H9 (cell line): ENCODE measurements around the gene GALNT7. TPM values are rescaled to one million over a fixed set of nuclear protein-coding genes. Genes with fewer than 3 reads are reported as not detected.

Experiments
- DNase-seq: peaks from one replicate; pipeline ENCODE4 v3.0.0-alpha.2; 2017
- H2AFZ ChIP-seq: one replicate; pipeline ENCODE4 v1.6.1; 2013; ENCODE audit warnings: mild to moderate bottlenecking, low read length, control low read depth, moderate library complexity
- H2AK5ac ChIP-seq: 2 replicates; pipeline ENCODE4 v1.6.1; 2013; ENCODE audit warnings: low read length, control low read depth, mixed read lengths; ENCODE audit not compliant: insufficient read length
- H2BK120ac ChIP-seq: one replicate; pipeline ENCODE4 v1.6.1; 2013; ENCODE audit warnings: low read depth, mild to moderate bottlenecking, low read length, control low read depth, inconsistent platforms; ENCODE audit not compliant: poor library complexity, severe bottlenecking
- H2BK12ac ChIP-seq: 2 replicates; pipeline ENCODE4 v1.6.1; 2013; ENCODE audit warnings: low read length, control low read depth, mixed read lengths, low read depth; ENCODE audit not compliant: insufficient read length
- H2BK15ac ChIP-seq: 2 replicates; pipeline ENCODE4 v1.6.1; 2013; ENCODE audit warnings: low read depth, low read length, control low read depth
- H2BK20ac ChIP-seq: one replicate; pipeline ENCODE4 v1.6.1; 2013; ENCODE audit warnings: low read depth, mild to moderate bottlenecking, low read length, control low read depth, inconsistent platforms; ENCODE audit not compliant: poor library complexity, severe bottlenecking
- H2BK5ac ChIP-seq: 2 replicates; pipeline ENCODE4 v1.6.1; 2013; ENCODE audit warnings: low read length, control low read depth, mixed read lengths; ENCODE audit not compliant: insufficient read length
- H3K14ac ChIP-seq: 2 replicates; pipeline ENCODE4 v1.6.1; 2013; ENCODE audit warnings: low read length, control low read depth; ENCODE audit not compliant: insufficient read depth
- H3K18ac ChIP-seq: 2 replicates; pipeline ENCODE4 v1.6.1; 2013; ENCODE audit warnings: low read depth, mild to moderate bottlenecking, mixed read lengths, low read length, control low read depth; ENCODE audit not compliant: insufficient read length
- H3K23ac ChIP-seq: 2 replicates; pipeline ENCODE4 v1.6.1; 2013; ENCODE audit warnings: low read length, control low read depth, mixed read lengths, low read depth; ENCODE audit not compliant: insufficient read length
- H3K23me2 ChIP-seq: 2 replicates; pipeline ENCODE4 v1.6.1; 2013; ENCODE audit warnings: low read depth, mild to moderate bottlenecking, mixed read lengths, low read length, control low read depth; ENCODE audit not compliant: insufficient read length, poor library complexity, severe bottlenecking
- H3K27ac ChIP-seq: 2 replicates; pipeline ENCODE4 v1.5.1; 2013; ENCODE audit warnings: low read length, control low read depth, mixed read lengths, low read depth; ENCODE audit not compliant: insufficient read length
- H3K27me3 ChIP-seq: 2 replicates; pipeline ENCODE4 v1.6.1; 2013; ENCODE audit warnings: low read length, control low read depth, inconsistent platforms; ENCODE audit not compliant: insufficient read depth
- H3K4ac ChIP-seq: 2 replicates; pipeline ENCODE4 v1.6.1; 2013; ENCODE audit warnings: low read depth, mild to moderate bottlenecking, control low read depth, inconsistent platforms, low read length, moderate library complexity
- H3K4me1 ChIP-seq: 2 replicates; pipeline ENCODE4 v1.6.1; 2013; ENCODE audit warnings: low read length, control low read depth, inconsistent platforms; ENCODE audit not compliant: insufficient read depth
- H3K4me2 ChIP-seq: 2 replicates; pipeline ENCODE4 v1.6.1; 2013; ENCODE audit warnings: low read length, control low read depth, mixed read lengths; ENCODE audit not compliant: insufficient read length, insufficient read depth
- H3K56ac ChIP-seq: 2 replicates; pipeline ENCODE4 v1.6.1; 2013; ENCODE audit warnings: low read depth, mild to moderate bottlenecking, mixed read lengths, low read length, control low read depth; ENCODE audit not compliant: insufficient read length
- H3K79me1 ChIP-seq: 2 replicates; pipeline ENCODE4 v1.6.1; 2013; ENCODE audit warnings: low read depth, mild to moderate bottlenecking, moderate library complexity, low read length, control low read depth, inconsistent platforms; ENCODE audit not compliant: insufficient read depth, poor library complexity, severe bottlenecking
- H3K79me2 ChIP-seq: 2 replicates; pipeline ENCODE4 v1.6.1; 2013; ENCODE audit warnings: low read length, control low read depth, inconsistent platforms; ENCODE audit not compliant: insufficient read depth
- H3K9ac ChIP-seq: 2 replicates; pipeline ENCODE4 v1.6.1; 2013; ENCODE audit warnings: low read length, control low read depth, mixed read lengths; ENCODE audit not compliant: insufficient read length; ENCODE audit errors: extremely low read depth
- H3K9me3 ChIP-seq: one replicate; pipeline ENCODE4 v1.6.1; 2013; ENCODE audit warnings: low read depth, low read length, inconsistent platforms; ENCODE audit not compliant: control insufficient read depth
- H3T11ph ChIP-seq: one replicate; pipeline ENCODE4 v1.6.1; 2013; ENCODE audit warnings: mild to moderate bottlenecking, low read length, control low read depth, inconsistent platforms
- H4K20me1 ChIP-seq: one replicate; pipeline ENCODE4 v1.6.1; 2013; ENCODE audit not compliant: control insufficient read depth, insufficient read length, insufficient read depth
- H4K5ac ChIP-seq: 2 replicates; pipeline ENCODE4 v1.6.1; 2013; ENCODE audit warnings: low read depth, mild to moderate bottlenecking, mixed read lengths, low read length, control low read depth; ENCODE audit not compliant: insufficient read length
- H4K8ac ChIP-seq: replicated peaks from 2 replicates; pipeline ENCODE4 v1.6.1; 2013; ENCODE audit warnings: low read length, control low read depth, mixed read lengths, low read depth; ENCODE audit not compliant: insufficient read length
- H4K91ac ChIP-seq: 2 replicates; pipeline ENCODE4 v1.6.1; 2013; ENCODE audit warnings: low read depth, mild to moderate bottlenecking, moderate library complexity, mixed read lengths, low read length, control low read depth; ENCODE audit not compliant: insufficient read length
- H3K27ac Mint-ChIP-seq, 3 experiments: 2 replicates in 2 of 3; 3 replicates in 1 of 3; pipeline ENCODE4 v1.8.0; 2020 to 2021; ENCODE audit warnings: mixed read lengths in 3 of 3, mild to moderate bottlenecking in 1 of 3, moderate library complexity in 1 of 3
- H3K27me3 Mint-ChIP-seq: 2 replicates; pipeline ENCODE4 v1.8.0; 2021; ENCODE audit warnings: low read depth, mild to moderate bottlenecking, moderate library complexity, mixed read lengths
- H3K36me3 Mint-ChIP-seq, 3 experiments: 2 replicates in 2 of 3; 3 replicates in 1 of 3; pipeline ENCODE4 v1.8.0; 2020 to 2021; ENCODE audit warnings: low read depth in 3 of 3, mixed read lengths in 3 of 3; ENCODE audit not compliant: insufficient read depth in 1 of 3
- H3K4me1 Mint-ChIP-seq, 2 experiments: 2 replicates each; pipeline ENCODE4 v1.8.0; 2020; ENCODE audit warnings: mixed read lengths in 2 of 2
- H3K4me3 Mint-ChIP-seq, 2 experiments: 2 replicates in 1 of 2; 3 replicates in 1 of 2; pipeline ENCODE4 v1.8.0; 2020 to 2021; ENCODE audit warnings: mild to moderate bottlenecking in 2 of 2, mixed read lengths in 2 of 2, moderate library complexity in 1 of 2
- H3K9me3 Mint-ChIP-seq, 2 experiments: 2 replicates in 1 of 2; 3 replicates in 1 of 2; pipeline ENCODE4 v1.8.0; 2020; ENCODE audit warnings: mild to moderate bottlenecking in 2 of 2, mixed read lengths in 2 of 2, moderate library complexity in 1 of 2
- WGBS: extraction: QIAGEN DNeasy Blood & Tissue Kit; methylation state at CpG from one replicate; pipeline ENCODE4 v1.1.7; 2013; ENCODE audit warnings: missing lambda C conversion rate, low lambda C conversion rate, mixed read lengths; ENCODE audit not compliant: insufficient read length; ENCODE audit errors: extremely low coverage; 5-methylcytosine and 5-hydroxymethylcytosine counted together
- total RNA-seq: library from RNA; stranded (reverse); gene quantifications from 2 replicates; pipeline ENCODE4 v1.2.1, GENCODE V29; 2021
- TF ChIP-seq, protein P1 (sequence below): fragments of 200-600 bp; sonication (generic); conservative IDR thresholded peaks from 3 replicates; pipeline ENCODE4 v1.8.0; 2021; ENCODE audit warnings: antibody characterized with exemption, mild to moderate bottlenecking

The GALNT7 gene
- total RNA-seq, 1 experiment from 2014 or later, result 57.3 TPM

DNA sequence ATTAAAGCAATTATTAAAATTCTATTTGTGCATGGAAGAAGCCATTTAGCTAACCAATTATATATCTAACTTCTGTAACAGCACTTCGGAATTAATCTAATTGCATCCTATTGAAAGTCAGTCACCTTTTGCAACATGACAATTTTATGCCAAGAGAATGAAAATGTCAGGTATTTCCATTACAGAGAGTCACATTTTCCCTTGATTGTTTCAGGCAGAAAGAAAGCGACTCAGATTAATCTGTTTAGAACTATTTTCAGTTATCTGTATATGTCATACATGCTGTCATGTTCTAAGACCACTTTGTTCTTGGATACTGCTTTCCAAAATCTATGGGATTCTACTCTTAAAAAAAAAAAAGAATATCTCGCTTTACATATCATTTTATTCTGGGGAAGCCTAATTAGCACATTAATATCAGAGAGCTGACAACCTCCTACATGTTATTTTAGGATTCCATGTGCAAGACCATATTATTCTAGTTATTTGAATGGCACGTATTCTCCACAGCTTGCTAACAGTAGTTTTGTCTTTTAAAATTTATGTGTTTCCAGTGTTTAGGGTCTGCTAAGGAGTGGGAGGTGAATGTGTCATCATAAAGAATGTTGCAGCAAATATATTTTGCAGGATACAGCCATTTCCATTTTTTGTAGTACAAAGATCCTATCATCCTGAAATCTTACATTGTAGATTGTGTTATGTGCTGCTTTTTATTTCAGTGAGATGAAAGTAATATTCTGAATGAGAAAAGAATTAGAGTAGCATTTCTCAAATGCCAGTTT is 31.7 kb downstream of the GALNT7 start:
- Histone ChIP-seq H2AFZ (no peak overlapping the region), H4K91ac (no peak overlapping the region), H3K23me2 (no peaks in the 10 kb centered on the region), H3K14ac (no peak overlapping the region), H4K8ac (no peak overlapping the region), H2BK20ac (no peak overlapping the region), H3K4ac (no peak overlapping the region), H4K20me1 (no peaks in the 10 kb centered on the region), H3K27me3 (no peaks in the 10 kb centered on the region), H2AK5ac (no peak overlapping the region), H2BK120ac (no peak overlapping the region), H3K18ac (no peak overlapping the region), H3T11ph (no peak overlapping the region), H3K27ac (no peak overlapping the region), H3K79me2 (peaks cover 26% of the 10 kb centered on the region; the same call in 1 of the 2 replicates), H3K4me1 (no peaks in the 10 kb centered on the region; the same call in 1 of the 2 replicates), H2BK5ac (no peak overlapping the region), H3K79me1 (peaks cover under 1% of the 10 kb centered on the region), H3K9ac (no peak overlapping the region), H3K23ac (no peak overlapping the region), H3K56ac (no peak overlapping the region), H2BK15ac (no peak overlapping the region), H4K5ac (no peak overlapping the region), H3K9me3 (no peaks in the 10 kb centered on the region), H3K4me2 (no peak overlapping the region), H2BK12ac (no peak overlapping the region)
- peaks cover 15 to 31% (median 23%) of the 10 kb centered on the region in 3 experiments for H3K36me3 Mint-ChIP-seq
- H3K4me3 Mint-ChIP-seq, result no peak overlapping the region
- H3K9me3 Mint-ChIP-seq, result peaks cover 7 to 11% of the 10 kb centered on the region in 2 experiments; a peak in 3 of 5 replicates
- TF ChIP-seq, protein P1, sequence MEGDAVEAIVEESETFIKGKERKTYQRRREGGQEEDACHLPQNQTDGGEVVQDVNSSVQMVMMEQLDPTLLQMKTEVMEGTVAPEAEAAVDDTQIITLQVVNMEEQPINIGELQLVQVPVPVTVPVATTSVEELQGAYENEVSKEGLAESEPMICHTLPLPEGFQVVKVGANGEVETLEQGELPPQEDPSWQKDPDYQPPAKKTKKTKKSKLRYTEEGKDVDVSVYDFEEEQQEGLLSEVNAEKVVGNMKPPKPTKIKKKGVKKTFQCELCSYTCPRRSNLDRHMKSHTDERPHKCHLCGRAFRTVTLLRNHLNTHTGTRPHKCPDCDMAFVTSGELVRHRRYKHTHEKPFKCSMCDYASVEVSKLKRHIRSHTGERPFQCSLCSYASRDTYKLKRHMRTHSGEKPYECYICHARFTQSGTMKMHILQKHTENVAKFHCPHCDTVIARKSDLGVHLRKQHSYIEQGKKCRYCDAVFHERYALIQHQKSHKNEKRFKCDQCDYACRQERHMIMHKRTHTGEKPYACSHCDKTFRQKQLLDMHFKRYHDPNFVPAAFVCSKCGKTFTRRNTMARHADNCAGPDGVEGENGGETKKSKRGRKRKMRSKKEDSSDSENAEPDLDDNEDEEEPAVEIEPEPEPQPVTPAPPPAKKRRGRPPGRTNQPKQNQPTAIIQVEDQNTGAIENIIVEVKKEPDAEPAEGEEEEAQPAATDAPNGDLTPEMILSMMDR, result no peak
- H3K4me1 Mint-ChIP-seq, result peaks cover 24 to 29% of the 10 kb centered on the region in 2 experiments
- no peak for DNase-seq
- H3K27me3 Mint-ChIP-seq, result no peaks in the 10 kb centered on the region
- no CpG with 5 or more reads among the region's 4 CpGs for WGBS
- H3K27ac Mint-ChIP-seq, result no peak overlapping the region
